ENCODE data around the gene ARF6.
"Not testable (repeated sequence)": the region's sequence is repeated elsewhere in the genome, so short reads cannot be mapped to it uniquely, and the experiment has no call there.

The ARF6 gene

DNA sequence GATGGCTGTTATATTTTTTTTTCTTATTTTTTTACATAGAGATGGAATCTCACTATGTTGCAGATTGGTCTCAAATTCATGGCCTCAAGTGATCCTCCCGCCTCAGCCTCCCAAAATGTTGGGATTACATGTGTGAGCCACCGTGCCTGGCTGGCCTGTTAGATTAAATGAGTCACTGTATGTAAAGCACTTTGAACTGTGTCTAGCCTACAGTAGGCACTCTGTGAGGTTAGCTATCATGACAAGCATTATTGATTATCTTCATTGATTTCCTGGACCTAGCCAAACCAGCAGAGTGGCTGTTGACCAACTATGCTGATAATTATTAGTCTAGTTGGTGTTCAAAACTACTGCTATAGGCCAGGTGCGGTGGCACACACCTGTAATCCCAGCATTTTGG lies 42.6 kb downstream of the ARF6 start:
- no peak overlapping the region for H3K4me3 ChIP-seq (ENCODE audit: insufficient read depth, low read depth, low read length, poor library complexity, severe bottlenecking)
- no peak overlapping the region for H3K27ac ChIP-seq (ENCODE audit: insufficient read depth, low read length, poor library complexity, severe bottlenecking)
- no peaks in the 10 kb centered on the region for H3K27me3 ChIP-seq (replicated peaks; ENCODE audit: control insufficient read depth, insufficient read depth, low read length, poor library complexity, severe bottlenecking)
- H3K9me3 ChIP-seq (ENCODE audit: control insufficient read depth, low read length): no peaks in the 10 kb centered on the region
- H3K4me1 ChIP-seq (ENCODE audit: control insufficient read depth, insufficient read depth, low read length, poor library complexity, severe bottlenecking): peaks cover 5% of the 10 kb centered on the region
- no peak for DNase-seq
- no peaks in the 10 kb centered on the region for H3K36me3 ChIP-seq (ENCODE audit: control insufficient read depth, insufficient read depth, low read length)

DNA sequence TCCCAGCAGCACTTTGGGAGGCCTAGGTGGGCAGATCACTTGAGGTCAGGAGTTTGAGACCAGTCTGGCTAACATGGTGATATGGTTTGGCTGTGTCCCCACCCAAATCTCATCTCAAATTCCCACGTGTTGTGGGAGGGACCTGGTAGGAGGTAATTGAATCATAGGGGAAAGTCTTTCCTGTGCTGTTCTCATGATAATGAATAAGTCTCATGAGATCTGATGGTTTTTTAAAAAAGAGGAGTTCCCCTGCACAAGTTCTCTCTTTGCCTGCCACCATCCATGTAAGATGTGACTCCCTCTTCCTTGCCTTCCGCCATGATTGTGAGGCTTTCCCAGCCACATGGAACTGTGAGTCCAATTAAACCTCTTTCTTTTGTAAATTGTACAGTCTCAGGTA lies 43.4 kb downstream of the ARF6 start:
- H3K9me3 ChIP-seq (ENCODE audit: control insufficient read depth, low read length); DNase-seq; H3K27me3 ChIP-seq (replicated peaks; ENCODE audit: control insufficient read depth, insufficient read depth, low read length, poor library complexity, severe bottlenecking); H3K36me3 ChIP-seq (ENCODE audit: control insufficient read depth, insufficient read depth, low read length); H3K27ac ChIP-seq (ENCODE audit: insufficient read depth, low read length, poor library complexity, severe bottlenecking); H3K4me3 ChIP-seq (ENCODE audit: insufficient read depth, low read depth, low read length, poor library complexity, severe bottlenecking): not testable (repeated sequence)
- peaks cover 11% of the 10 kb centered on the region for H3K4me1 ChIP-seq (ENCODE audit: control insufficient read depth, insufficient read depth, low read length, poor library complexity, severe bottlenecking)

GRCh38 chr14:49936882-49937281 lies 44.0 kb downstream of the ARF6 start:
- peaks cover 14% of the 10 kb centered on the region for H3K4me1 ChIP-seq (ENCODE audit: control insufficient read depth, insufficient read depth, low read length, poor library complexity, severe bottlenecking)
- H3K27ac ChIP-seq (ENCODE audit: insufficient read depth, low read length, poor library complexity, severe bottlenecking); H3K9me3 ChIP-seq (ENCODE audit: control insufficient read depth, low read length); H3K36me3 ChIP-seq (ENCODE audit: control insufficient read depth, insufficient read depth, low read length); DNase-seq; H3K27me3 ChIP-seq (replicated peaks; ENCODE audit: control insufficient read depth, insufficient read depth, low read length, poor library complexity, severe bottlenecking); H3K4me3 ChIP-seq (ENCODE audit: insufficient read depth, low read depth, low read length, poor library complexity, severe bottlenecking): not testable (repeated sequence)

GRCh38 chr14:49939215-49939614 lies 46.3 kb downstream of the ARF6 start:
- not testable (repeated sequence) for H3K36me3 ChIP-seq (ENCODE audit: control insufficient read depth, insufficient read depth, low read length); DNase-seq; H3K27me3 ChIP-seq (replicated peaks; ENCODE audit: control insufficient read depth, insufficient read depth, low read length, poor library complexity, severe bottlenecking); H3K4me3 ChIP-seq (ENCODE audit: insufficient read depth, low read depth, low read length, poor library complexity, severe bottlenecking); H3K27ac ChIP-seq (ENCODE audit: insufficient read depth, low read length, poor library complexity, severe bottlenecking); H3K9me3 ChIP-seq (ENCODE audit: control insufficient read depth, low read length)
- peaks cover 14% of the 10 kb centered on the region for H3K4me1 ChIP-seq (ENCODE audit: control insufficient read depth, insufficient read depth, low read length, poor library complexity, severe bottlenecking)

GRCh38 chr14:49939884-49940510 lies 47.1 kb downstream of the ARF6 start:
- H3K4me3 ChIP-seq (ENCODE audit: insufficient read depth, low read depth, low read length, poor library complexity, severe bottlenecking): no peak overlapping the region
- H3K4me1 ChIP-seq (ENCODE audit: control insufficient read depth, insufficient read depth, low read length, poor library complexity, severe bottlenecking): peaks cover 22% of the 10 kb centered on the region
- no peaks in the 10 kb centered on the region for H3K27me3 ChIP-seq (replicated peaks; ENCODE audit: control insufficient read depth, insufficient read depth, low read length, poor library complexity, severe bottlenecking)
- DNase-seq: no peak
- no peaks in the 10 kb centered on the region for H3K36me3 ChIP-seq (ENCODE audit: control insufficient read depth, insufficient read depth, low read length)
- no peaks in the 10 kb centered on the region for H3K9me3 ChIP-seq (ENCODE audit: control insufficient read depth, low read length)
- no peak overlapping the region for H3K27ac ChIP-seq (ENCODE audit: insufficient read depth, low read length, poor library complexity, severe bottlenecking)

- H3K4me3 ChIP-seq (ENCODE audit: insufficient read depth, low read depth, low read length, poor library complexity, severe bottlenecking): no peak overlapping the region
- H3K27me3 ChIP-seq (replicated peaks; ENCODE audit: control insufficient read depth, insufficient read depth, low read length, poor library complexity, severe bottlenecking): no peaks in the 10 kb centered on the region
- peak overlapping the region; percentile 38 for H3K27ac ChIP-seq (ENCODE audit: insufficient read depth, low read length, poor library complexity, severe bottlenecking)
- no peaks in the 10 kb centered on the region for H3K36me3 ChIP-seq (ENCODE audit: control insufficient read depth, insufficient read depth, low read length)
- peak in 1 of 3 donors; percentile 8 for DNase-seq
- peaks cover 31% of the 10 kb centered on the region for H3K4me1 ChIP-seq (ENCODE audit: control insufficient read depth, insufficient read depth, low read length, poor library complexity, severe bottlenecking)
- no peaks in the 10 kb centered on the region for H3K9me3 ChIP-seq (ENCODE audit: control insufficient read depth, low read length)
Measured at GRCh38 chr14:49940808-49941421, 48.0 kb downstream of the ARF6 start.

GRCh38 chr14:49942090-49942489 lies 49.2 kb downstream of the ARF6 start:
- DNase-seq: no peak
- H3K27me3 ChIP-seq (replicated peaks; ENCODE audit: control insufficient read depth, insufficient read depth, low read length, poor library complexity, severe bottlenecking): no peaks in the 10 kb centered on the region
- no peaks in the 10 kb centered on the region for H3K9me3 ChIP-seq (ENCODE audit: control insufficient read depth, low read length)
- H3K27ac ChIP-seq (ENCODE audit: insufficient read depth, low read length, poor library complexity, severe bottlenecking): no peak overlapping the region
- peaks cover 43% of the 10 kb centered on the region for H3K4me1 ChIP-seq (ENCODE audit: control insufficient read depth, insufficient read depth, low read length, poor library complexity, severe bottlenecking)
- no peaks in the 10 kb centered on the region for H3K36me3 ChIP-seq (ENCODE audit: control insufficient read depth, insufficient read depth, low read length)
- H3K4me3 ChIP-seq (ENCODE audit: insufficient read depth, low read depth, low read length, poor library complexity, severe bottlenecking): no peak overlapping the region

- H3K27ac ChIP-seq (ENCODE audit: insufficient read depth, low read length, poor library complexity, severe bottlenecking): no peak overlapping the region
- no peak overlapping the region for H3K4me3 ChIP-seq (ENCODE audit: insufficient read depth, low read depth, low read length, poor library complexity, severe bottlenecking)
- no peaks in the 10 kb centered on the region for H3K9me3 ChIP-seq (ENCODE audit: control insufficient read depth, low read length)
- peaks cover 51% of the 10 kb centered on the region for H3K4me1 ChIP-seq (ENCODE audit: control insufficient read depth, insufficient read depth, low read length, poor library complexity, severe bottlenecking)
- H3K27me3 ChIP-seq (replicated peaks; ENCODE audit: control insufficient read depth, insufficient read depth, low read length, poor library complexity, severe bottlenecking): no peaks in the 10 kb centered on the region
- no peak for DNase-seq
- H3K36me3 ChIP-seq (ENCODE audit: control insufficient read depth, insufficient read depth, low read length): no peaks in the 10 kb centered on the region
Measured at GRCh38 chr14:49944501-49944900, 51.6 kb downstream of the ARF6 start.

- Histone ChIP-seq H3K27me3 (replicated peaks; ENCODE audit: control insufficient read depth, insufficient read depth, low read length, poor library complexity, severe bottlenecking) (no peaks in the 10 kb centered on the region), H3K9me3 (ENCODE audit: control insufficient read depth, low read length) (no peaks in the 10 kb centered on the region), H3K4me1 (ENCODE audit: control insufficient read depth, insufficient read depth, low read length, poor library complexity, severe bottlenecking) (peaks cover 46% of the 10 kb centered on the region), H3K4me3 (ENCODE audit: insufficient read depth, low read depth, low read length, poor library complexity, severe bottlenecking) (no peak overlapping the region), H3K27ac (ENCODE audit: insufficient read depth, low read length, poor library complexity, severe bottlenecking) (peak overlapping the region; percentile 64), H3K36me3 (ENCODE audit: control insufficient read depth, insufficient read depth, low read length) (no peaks in the 10 kb centered on the region)
- no peak for DNase-seq
Measured at GRCh38 chr14:49945448-49946319, 52.8 kb downstream of the ARF6 start.
